H9 (cell line): Measurements from ENCODE around the gene PCDHGA6. TPM values are rescaled to one million over a fixed set of nuclear protein-coding genes. Genes with fewer than 3 reads are reported as not detected.
A peak's percentile ranks its signal among the peaks of the same experiment; 100 is the strongest.
"Not testable (repeated sequence)": the region's sequence is repeated elsewhere in the genome, so short reads cannot be mapped to it uniquely, and the experiment has no call there.

Experiments
- DNase-seq: peaks from one replicate; pipeline ENCODE4 v3.0.0-alpha.2; 2017
- H2AFZ ChIP-seq: one replicate; pipeline ENCODE4 v1.6.1; 2013; ENCODE audit warnings: mild to moderate bottlenecking, low read length, control low read depth, moderate library complexity
- H2AK5ac ChIP-seq: 2 replicates; pipeline ENCODE4 v1.6.1; 2013; ENCODE audit warnings: low read length, control low read depth, mixed read lengths; ENCODE audit not compliant: insufficient read length
- H2BK120ac ChIP-seq: one replicate; pipeline ENCODE4 v1.6.1; 2013; ENCODE audit warnings: low read depth, mild to moderate bottlenecking, low read length, control low read depth, inconsistent platforms; ENCODE audit not compliant: poor library complexity, severe bottlenecking
- H2BK12ac ChIP-seq: 2 replicates; pipeline ENCODE4 v1.6.1; 2013; ENCODE audit warnings: low read length, control low read depth, mixed read lengths, low read depth; ENCODE audit not compliant: insufficient read length
- H2BK15ac ChIP-seq: 2 replicates; pipeline ENCODE4 v1.6.1; 2013; ENCODE audit warnings: low read depth, low read length, control low read depth
- H2BK20ac ChIP-seq: one replicate; pipeline ENCODE4 v1.6.1; 2013; ENCODE audit warnings: low read depth, mild to moderate bottlenecking, low read length, control low read depth, inconsistent platforms; ENCODE audit not compliant: poor library complexity, severe bottlenecking
- H2BK5ac ChIP-seq: 2 replicates; pipeline ENCODE4 v1.6.1; 2013; ENCODE audit warnings: low read length, control low read depth, mixed read lengths; ENCODE audit not compliant: insufficient read length
- H3K14ac ChIP-seq: 2 replicates; pipeline ENCODE4 v1.6.1; 2013; ENCODE audit warnings: low read length, control low read depth; ENCODE audit not compliant: insufficient read depth
- H3K18ac ChIP-seq: 2 replicates; pipeline ENCODE4 v1.6.1; 2013; ENCODE audit warnings: low read depth, mild to moderate bottlenecking, mixed read lengths, low read length, control low read depth; ENCODE audit not compliant: insufficient read length
- H3K23ac ChIP-seq: 2 replicates; pipeline ENCODE4 v1.6.1; 2013; ENCODE audit warnings: low read length, control low read depth, mixed read lengths, low read depth; ENCODE audit not compliant: insufficient read length
- H3K23me2 ChIP-seq: 2 replicates; pipeline ENCODE4 v1.6.1; 2013; ENCODE audit warnings: low read depth, mild to moderate bottlenecking, mixed read lengths, low read length, control low read depth; ENCODE audit not compliant: insufficient read length, poor library complexity, severe bottlenecking
- H3K27ac ChIP-seq: 2 replicates; pipeline ENCODE4 v1.5.1; 2013; ENCODE audit warnings: low read length, control low read depth, mixed read lengths, low read depth; ENCODE audit not compliant: insufficient read length
- H3K27me3 ChIP-seq: 2 replicates; pipeline ENCODE4 v1.6.1; 2013; ENCODE audit warnings: low read length, control low read depth, inconsistent platforms; ENCODE audit not compliant: insufficient read depth
- H3K4ac ChIP-seq: 2 replicates; pipeline ENCODE4 v1.6.1; 2013; ENCODE audit warnings: low read depth, mild to moderate bottlenecking, control low read depth, inconsistent platforms, low read length, moderate library complexity
- H3K4me1 ChIP-seq: 2 replicates; pipeline ENCODE4 v1.6.1; 2013; ENCODE audit warnings: low read length, control low read depth, inconsistent platforms; ENCODE audit not compliant: insufficient read depth
- H3K4me2 ChIP-seq: 2 replicates; pipeline ENCODE4 v1.6.1; 2013; ENCODE audit warnings: low read length, control low read depth, mixed read lengths; ENCODE audit not compliant: insufficient read length, insufficient read depth
- H3K56ac ChIP-seq: 2 replicates; pipeline ENCODE4 v1.6.1; 2013; ENCODE audit warnings: low read depth, mild to moderate bottlenecking, mixed read lengths, low read length, control low read depth; ENCODE audit not compliant: insufficient read length
- H3K79me1 ChIP-seq: 2 replicates; pipeline ENCODE4 v1.6.1; 2013; ENCODE audit warnings: low read depth, mild to moderate bottlenecking, moderate library complexity, low read length, control low read depth, inconsistent platforms; ENCODE audit not compliant: insufficient read depth, poor library complexity, severe bottlenecking
- H3K79me2 ChIP-seq: 2 replicates; pipeline ENCODE4 v1.6.1; 2013; ENCODE audit warnings: low read length, control low read depth, inconsistent platforms; ENCODE audit not compliant: insufficient read depth
- H3K9ac ChIP-seq: 2 replicates; pipeline ENCODE4 v1.6.1; 2013; ENCODE audit warnings: low read length, control low read depth, mixed read lengths; ENCODE audit not compliant: insufficient read length; ENCODE audit errors: extremely low read depth
- H3K9me3 ChIP-seq: one replicate; pipeline ENCODE4 v1.6.1; 2013; ENCODE audit warnings: low read depth, low read length, inconsistent platforms; ENCODE audit not compliant: control insufficient read depth
- H3T11ph ChIP-seq: one replicate; pipeline ENCODE4 v1.6.1; 2013; ENCODE audit warnings: mild to moderate bottlenecking, low read length, control low read depth, inconsistent platforms
- H4K20me1 ChIP-seq: one replicate; pipeline ENCODE4 v1.6.1; 2013; ENCODE audit not compliant: control insufficient read depth, insufficient read length, insufficient read depth
- H4K5ac ChIP-seq: 2 replicates; pipeline ENCODE4 v1.6.1; 2013; ENCODE audit warnings: low read depth, mild to moderate bottlenecking, mixed read lengths, low read length, control low read depth; ENCODE audit not compliant: insufficient read length
- H4K8ac ChIP-seq: replicated peaks from 2 replicates; pipeline ENCODE4 v1.6.1; 2013; ENCODE audit warnings: low read length, control low read depth, mixed read lengths, low read depth; ENCODE audit not compliant: insufficient read length
- H4K91ac ChIP-seq: 2 replicates; pipeline ENCODE4 v1.6.1; 2013; ENCODE audit warnings: low read depth, mild to moderate bottlenecking, moderate library complexity, mixed read lengths, low read length, control low read depth; ENCODE audit not compliant: insufficient read length
- H3K27ac Mint-ChIP-seq, 3 experiments: 2 replicates in 2 of 3; 3 replicates in 1 of 3; pipeline ENCODE4 v1.8.0; 2020 to 2021; ENCODE audit warnings: mixed read lengths in 3 of 3, mild to moderate bottlenecking in 1 of 3, moderate library complexity in 1 of 3
- H3K27me3 Mint-ChIP-seq: 2 replicates; pipeline ENCODE4 v1.8.0; 2021; ENCODE audit warnings: low read depth, mild to moderate bottlenecking, moderate library complexity, mixed read lengths
- H3K36me3 Mint-ChIP-seq, 3 experiments: 2 replicates in 2 of 3; 3 replicates in 1 of 3; pipeline ENCODE4 v1.8.0; 2020 to 2021; ENCODE audit warnings: low read depth in 3 of 3, mixed read lengths in 3 of 3; ENCODE audit not compliant: insufficient read depth in 1 of 3
- H3K4me1 Mint-ChIP-seq, 2 experiments: 2 replicates each; pipeline ENCODE4 v1.8.0; 2020; ENCODE audit warnings: mixed read lengths in 2 of 2
- H3K4me3 Mint-ChIP-seq, 2 experiments: 2 replicates in 1 of 2; 3 replicates in 1 of 2; pipeline ENCODE4 v1.8.0; 2020 to 2021; ENCODE audit warnings: mild to moderate bottlenecking in 2 of 2, mixed read lengths in 2 of 2, moderate library complexity in 1 of 2
- H3K9me3 Mint-ChIP-seq, 2 experiments: 2 replicates in 1 of 2; 3 replicates in 1 of 2; pipeline ENCODE4 v1.8.0; 2020; ENCODE audit warnings: mild to moderate bottlenecking in 2 of 2, mixed read lengths in 2 of 2, moderate library complexity in 1 of 2
- CTCF ChIP-seq: fragments of 200-600 bp; sonication (generic); conservative IDR thresholded peaks from 3 replicates; pipeline ENCODE4 v1.8.0; 2021; ENCODE audit warnings: antibody characterized with exemption, mild to moderate bottlenecking
- WGBS: extraction: QIAGEN DNeasy Blood & Tissue Kit; methylation state at CpG from one replicate; pipeline ENCODE4 v1.1.7; 2013; ENCODE audit warnings: missing lambda C conversion rate, low lambda C conversion rate, mixed read lengths; ENCODE audit not compliant: insufficient read length; ENCODE audit errors: extremely low coverage; 5-methylcytosine and 5-hydroxymethylcytosine counted together
- total RNA-seq: library from RNA; stranded (reverse); gene quantifications from 2 replicates; pipeline ENCODE4 v1.2.1, GENCODE V29; 2021

The PCDHGA6 gene
- total RNA-seq, 1 experiment from 2014 or later = 1.7 TPM

GRCh38 chr5:141417494-141418172, 43.9 kb downstream of the PCDHGA6 start, which contains the start of gene PCDHGB7:
Gene PCDHGB7, plus strand, starts transcription at chr5:141417677. Its CDS starts 183 bp downstream, at chr5:141417860.
- WGBS = no CpG with 5 or more reads among the region's 47 CpGs
- peak; percentile 85 for DNase-seq
- peaks cover 9 to 17% of the 10 kb centered on the region in 2 experiments for H3K4me1 Mint-ChIP-seq
- H3K27me3 Mint-ChIP-seq = peaks cover 20% of the 10 kb centered on the region
- H3K23me2 ChIP-seq, H4K91ac ChIP-seq, H4K20me1 ChIP-seq, H3K14ac ChIP-seq, H2BK120ac ChIP-seq, H4K5ac ChIP-seq, H4K8ac ChIP-seq, H3T11ph ChIP-seq, H2AFZ ChIP-seq, H3K4me1 ChIP-seq, H3K23ac ChIP-seq, H3K27ac ChIP-seq, H2BK15ac ChIP-seq, H2BK20ac ChIP-seq, H2BK5ac ChIP-seq, H3K27me3 ChIP-seq, H2AK5ac ChIP-seq, H2BK12ac ChIP-seq, H3K79me1 ChIP-seq, H3K56ac ChIP-seq, H3K4ac ChIP-seq, H3K79me2 ChIP-seq: not testable (repeated sequence)
- H3K9ac ChIP-seq = peak within 1 kb of the TSS; percentile 58
- H3K9me3 Mint-ChIP-seq = peaks cover 66 to 77% of the 10 kb centered on the region in 2 experiments
- peak within 1 kb of the TSS in 1 of 3 experiments; percentile 55; a peak in 1 of 7 replicates for H3K27ac Mint-ChIP-seq
- H3K4me3 Mint-ChIP-seq = peak within 1 kb of the TSS; percentile 79 to 86
- peak within 1 kb of the TSS; percentile 60 for H3K18ac ChIP-seq
- peaks cover 58 to 84% (median 62%) of the 10 kb centered on the region in 3 experiments for H3K36me3 Mint-ChIP-seq
- peaks cover 13% of the 10 kb centered on the region for H3K9me3 ChIP-seq
- peak within 1 kb of the TSS; percentile 84 for H3K4me2 ChIP-seq
- peak; percentile 87 for TF ChIP-seq CTCF
